Glomerular visceral epithelial cell (primary cell): ENCODE results near the gene OBSL1.

Source experiments
- DNase-seq: peaks from one replicate; pipeline ENCODE4 v3.0.0-alpha.2; 2016; ENCODE audit errors: extremely low spot score

Gene OBSL1

GRCh38 chr2:219549619-219550018 lies 21.7 kb downstream of the OBSL1 start:
- DNase-seq: no peak

GRCh38 chr2:219548990-219549389 lies 22.3 kb downstream of the OBSL1 start:
- DNase-seq: no peak

GRCh38 chr2:219547621-219548020 lies 23.7 kb downstream of the OBSL1 start:
- no peak for DNase-seq

- DNase-seq: no peak
These were observed 25.4 kb downstream of the OBSL1 start for GRCh38 chr2:219545943-219546352.

GRCh38 chr2:219545295-219545942 lies 25.9 kb downstream of the OBSL1 start:
- no peak for DNase-seq

- DNase-seq: no peak
These were observed 26.8 kb downstream of the OBSL1 start for GRCh38 chr2:219544567-219544966.

- DNase-seq: peak; percentile 99
These were observed 27.6 kb downstream of the OBSL1 start, which contains the start of the genes CHPF and TMEM198 for GRCh38 chr2:219543596-219544358. Gene CHPF, minus strand, starts transcription at chr2:219543809. Its CDS starts 271 bp downstream, at chr2:219543538. Gene TMEM198, plus strand, starts transcription at chr2:219544028. Its CDS starts 700 bp downstream, at chr2:219544728.

- DNase-seq: peak; percentile 65
These were observed 28.3 kb downstream of the OBSL1 start for GRCh38 chr2:219542931-219543595.

- peak; percentile 87 for DNase-seq
These were observed 29.6 kb downstream of the OBSL1 start for GRCh38 chr2:219541611-219542180.

- DNase-seq: no peak
These were observed 30.4 kb downstream of the OBSL1 start for GRCh38 chr2:219540784-219541504.

- DNase-seq: no peak
These were observed 31.2 kb downstream of the OBSL1 start for GRCh38 chr2:219539926-219540678.

GRCh38 chr2:219538956-219539788 lies 32.2 kb downstream of the OBSL1 start:
- DNase-seq: no peak

GRCh38 chr2:219538504-219538951 lies 32.8 kb downstream of the OBSL1 start:
- DNase-seq: peak; percentile 24

- DNase-seq: no peak
These were observed 33.5 kb downstream of the OBSL1 start for GRCh38 chr2:219537657-219538488.

GRCh38 chr2:219536967-219537366 lies 34.4 kb downstream of the OBSL1 start:
- no peak for DNase-seq

GRCh38 chr2:219536425-219536824 lies 34.9 kb downstream of the OBSL1 start:
- DNase-seq: no peak

- DNase-seq: no peak
These were observed 37.2 kb downstream of the OBSL1 start for GRCh38 chr2:219533930-219534661.

- no peak for DNase-seq
These were observed 39.0 kb downstream of the OBSL1 start for GRCh38 chr2:219532378-219532649.
